ENCODE measurements around the gene MLC1.

MLC1 gene

DNA sequence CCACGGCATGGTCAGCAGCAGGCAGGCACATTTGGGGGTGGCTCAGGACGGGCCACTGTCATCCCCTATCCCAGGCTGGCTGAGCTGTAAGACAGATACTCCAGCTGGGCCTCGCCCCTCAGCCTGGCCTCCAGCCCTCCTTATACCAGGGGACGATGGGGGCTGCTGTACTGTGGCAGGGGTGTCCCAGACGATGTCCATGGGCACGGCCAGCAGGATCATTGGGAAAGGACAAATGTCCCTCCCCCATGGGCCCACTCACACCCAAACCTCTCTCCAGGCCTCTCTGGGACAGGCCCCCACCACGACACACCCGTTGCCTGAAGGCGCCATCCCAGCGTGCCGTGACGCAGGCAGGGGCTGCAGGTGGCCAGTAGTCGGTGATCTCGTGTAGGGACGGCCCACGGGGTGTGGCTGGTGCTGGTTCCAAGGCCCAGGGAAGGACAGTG lies 71.1 kb downstream of the MLC1 start:
- DNase-seq: no peak

DNA sequence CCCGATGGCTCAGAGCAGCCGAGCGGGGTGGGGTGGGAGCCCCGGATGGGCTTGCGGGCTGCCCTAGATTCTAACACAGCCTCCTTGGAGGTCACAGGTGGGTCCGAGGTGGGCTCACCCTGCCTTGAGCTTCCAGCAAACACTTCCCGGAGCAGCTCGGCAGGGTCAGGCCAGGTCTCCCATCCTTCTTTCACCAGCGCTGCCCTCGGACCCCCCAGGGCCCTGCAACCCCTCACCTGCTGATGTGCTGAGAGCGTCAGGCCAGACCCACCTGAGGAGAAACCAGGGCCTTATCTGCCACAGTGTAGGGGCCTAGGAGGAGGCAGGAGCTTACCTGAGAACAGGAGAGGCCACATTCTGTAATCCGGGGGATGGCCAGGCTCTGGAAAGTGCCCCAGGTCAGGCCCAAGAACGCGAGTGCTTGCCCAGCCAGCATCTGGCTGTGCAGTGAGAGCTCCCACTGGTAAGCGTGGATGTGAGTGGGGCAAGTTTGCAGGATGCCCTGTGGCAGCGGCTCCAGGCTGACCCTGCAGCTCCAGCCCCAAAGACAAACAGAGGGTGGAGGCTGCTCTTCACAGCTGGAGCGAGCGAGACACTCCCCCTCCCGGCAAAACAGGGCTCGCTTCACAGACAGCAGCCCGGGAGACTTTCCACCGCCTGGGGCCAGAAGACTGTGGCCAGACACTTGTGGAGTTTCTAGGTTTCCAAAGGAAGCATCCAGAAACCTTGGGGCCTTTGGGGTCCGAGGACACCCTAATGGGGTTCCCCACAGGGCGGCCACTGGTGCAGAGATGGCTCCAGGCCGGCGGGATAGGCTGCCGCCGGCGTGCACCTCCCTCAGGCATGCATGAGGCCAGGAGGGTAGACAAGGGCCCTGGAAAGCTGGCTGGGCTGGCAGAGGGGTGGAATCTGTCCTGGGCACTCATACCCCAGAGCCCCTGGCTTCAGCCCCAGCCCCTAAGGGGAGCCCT lies 72.7 kb downstream of the MLC1 start, which contains the start of gene IL17REL:
TSS of gene IL17REL (minus strand) at position 555 of the 971 bp plus-strand sequence. CDS start at position 436, 119 bp downstream.
- DNase-seq: peak; percentile 26

DNA sequence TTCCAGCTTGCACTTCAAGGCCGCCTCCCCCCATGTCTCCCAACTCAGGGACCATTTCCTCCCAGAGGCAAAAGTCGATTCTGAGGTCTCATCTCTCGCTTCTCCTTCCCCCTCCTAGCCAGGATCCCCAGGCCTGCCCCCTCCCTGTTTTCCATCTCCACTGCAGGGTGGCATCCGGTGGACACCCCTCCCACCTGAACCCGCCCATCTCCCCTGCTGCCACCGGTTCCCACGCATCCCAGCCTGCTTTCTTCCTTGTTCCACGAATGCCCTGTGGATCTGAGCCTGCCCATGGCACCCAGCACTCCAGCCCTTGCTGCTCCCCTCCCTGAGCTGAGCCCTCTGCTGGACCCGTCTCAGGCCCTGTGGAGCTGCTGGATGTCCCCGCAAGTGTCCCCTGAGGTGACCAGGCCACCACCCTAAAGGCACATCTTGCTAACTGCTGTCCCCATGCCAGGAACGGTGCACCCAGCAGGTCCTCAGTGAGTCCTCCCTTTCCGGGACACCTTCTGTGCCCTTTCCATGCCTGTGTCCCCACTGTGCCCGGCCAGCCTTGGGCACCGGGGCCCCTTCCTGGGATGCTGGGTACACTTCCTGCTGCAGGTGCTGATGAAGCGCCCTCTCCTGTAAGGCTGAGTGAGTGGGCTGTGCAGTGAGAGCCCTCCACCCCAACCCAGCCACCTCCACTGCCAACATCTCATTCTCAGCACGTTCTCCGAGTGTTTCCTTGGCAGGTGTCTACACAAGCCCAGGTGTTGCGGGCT lies 73.6 kb downstream of the MLC1 start:
- DNase-seq: no peak

DNA sequence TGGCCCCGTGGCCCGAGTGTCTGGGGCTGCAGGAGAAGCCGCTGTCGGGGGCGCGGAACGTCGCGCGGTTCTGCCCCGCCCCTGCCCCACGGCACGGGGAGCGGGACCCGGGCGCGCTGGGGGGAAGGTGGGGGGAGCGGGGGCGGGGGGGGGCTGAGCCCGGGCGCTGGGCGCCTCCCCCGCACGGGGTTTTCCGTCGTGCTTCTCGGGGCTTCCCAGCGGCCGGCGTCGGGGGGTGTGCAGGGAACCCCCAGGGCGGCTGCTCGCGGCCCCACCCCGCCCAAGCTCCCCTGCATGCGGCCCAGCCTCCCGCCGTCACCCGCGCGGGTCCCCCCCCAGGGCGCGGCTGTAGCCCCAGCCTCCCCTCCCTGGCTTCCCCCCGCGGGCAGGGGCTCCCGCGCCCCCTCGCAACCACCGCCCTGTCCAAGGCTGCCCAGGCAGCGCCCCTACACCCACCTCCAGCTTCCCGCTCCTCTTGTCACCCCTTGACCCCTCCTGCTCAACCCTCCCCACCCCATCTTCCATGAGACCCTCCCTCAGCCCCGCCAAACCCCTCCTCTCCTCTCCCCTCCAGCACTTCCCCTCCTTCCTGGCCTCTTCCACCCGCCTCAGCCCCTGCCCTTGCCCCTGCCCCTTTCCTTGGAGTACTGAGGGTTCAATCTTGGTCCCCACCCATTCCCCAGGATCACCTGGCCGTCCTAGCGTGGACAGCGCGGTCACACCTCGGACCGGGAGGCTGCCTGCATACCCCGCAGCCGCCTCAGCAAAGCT lies 74.4 kb downstream of the MLC1 start:
- no peak for DNase-seq

DNA sequence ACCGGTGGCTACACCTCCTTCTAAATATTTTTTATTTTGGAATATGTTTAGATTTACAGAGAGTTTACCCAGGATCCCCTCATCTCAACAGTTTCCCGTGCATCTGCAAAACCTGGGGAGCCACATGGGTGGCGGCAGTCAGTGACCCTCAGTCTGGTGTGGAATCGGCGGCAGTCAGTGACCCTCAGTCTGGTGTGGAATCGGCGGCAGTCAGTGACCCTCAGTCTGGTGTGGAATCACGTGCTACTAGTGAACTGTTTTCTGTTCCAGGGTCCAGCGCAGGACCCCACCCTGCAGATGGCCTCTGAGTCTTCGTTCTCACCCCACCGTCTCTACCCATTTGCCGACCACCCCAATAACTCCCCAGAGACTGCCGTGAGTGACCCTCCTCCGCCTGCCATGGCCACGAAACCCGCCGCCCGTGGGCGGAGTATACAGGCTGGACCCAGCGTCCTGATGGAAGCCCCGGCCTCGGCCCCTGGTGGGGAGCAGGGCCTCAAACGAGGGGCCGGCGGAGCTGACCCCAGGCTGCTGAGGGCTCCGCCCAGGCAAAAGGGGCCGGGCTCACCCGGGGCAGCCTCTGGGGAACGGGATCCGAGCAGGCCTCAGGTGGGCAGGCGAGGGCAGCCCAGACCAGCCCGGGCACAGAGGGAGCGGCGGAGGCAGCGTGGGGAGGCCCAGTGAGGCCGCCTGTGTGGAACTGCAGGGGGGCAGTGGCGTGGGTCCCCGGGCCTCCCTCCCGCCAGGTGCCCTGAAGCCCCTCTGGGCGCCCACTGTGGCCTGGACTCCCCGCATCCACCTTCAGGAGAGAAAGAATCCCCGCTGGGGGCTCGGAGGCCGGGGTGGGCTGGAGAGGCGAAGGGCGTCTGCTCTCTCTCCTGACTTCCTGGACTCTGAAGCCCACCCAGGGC lies 75.2 kb downstream of the MLC1 start:
- no peak for DNase-seq
